Measurements from ENCODE around the gene LRBA. TPM values are rescaled to one million over a fixed set of nuclear protein-coding genes. Genes with fewer than 3 reads are reported as not detected.

The LRBA gene
- total RNA-seq, 1 experiment from 2014 or later, result 55.3 TPM

GRCh38 chr4:150944660-150945059 lies 70.4 kb downstream of the LRBA start:
- no peak overlapping the region for H2BK15ac ChIP-seq (ENCODE audit: low read depth, low read length)
- H3K4ac ChIP-seq (ENCODE audit: low read depth, low read length), result no peak overlapping the region
- no peak overlapping the region for H3T11ph ChIP-seq (ENCODE audit: low read length)
- no peak overlapping the region for H3K4me2 ChIP-seq (ENCODE audit: insufficient read depth, insufficient read length, low read length)
- H3K27ac Mint-ChIP-seq, result peak overlapping the region in 2 of 3 experiments; percentile 45 to 83; a peak in 3 of 7 replicates
- no peaks in the 10 kb centered on the region for H3K27me3 Mint-ChIP-seq (ENCODE audit: low read depth)
- H3K14ac ChIP-seq (ENCODE audit: insufficient read depth, low read length), result no peak overlapping the region
- H3K9me3 ChIP-seq (ENCODE audit: control insufficient read depth, low read depth, low read length), result no peaks in the 10 kb centered on the region
- H2BK5ac ChIP-seq (ENCODE audit: insufficient read length, low read length), result no peak overlapping the region
- H3K79me1 ChIP-seq (ENCODE audit: insufficient read depth, low read depth, low read length, poor library complexity, severe bottlenecking), result peaks cover 3% of the 10 kb centered on the region
- H3K4me3 Mint-ChIP-seq, result peak overlapping the region in 1 of 2 experiments; percentile 37; a peak in 1 of 5 replicates
- H4K91ac ChIP-seq (ENCODE audit: insufficient read length, low read depth, low read length), result no peak overlapping the region
- H2BK12ac ChIP-seq (ENCODE audit: insufficient read length, low read depth, low read length), result no peak overlapping the region
- H3K27me3 ChIP-seq (ENCODE audit: insufficient read depth, low read length), result no peaks in the 10 kb centered on the region
- no peak overlapping the region for H2BK120ac ChIP-seq (ENCODE audit: low read depth, low read length, poor library complexity, severe bottlenecking)
- H4K20me1 ChIP-seq (ENCODE audit: control insufficient read depth, insufficient read depth, insufficient read length), result no peaks in the 10 kb centered on the region
- no peak overlapping the region for H3K18ac ChIP-seq (ENCODE audit: insufficient read length, low read depth, low read length)
- WGBS (ENCODE audit: extremely low coverage, insufficient read length, low lambda C conversion rate), result no CpG with 5 or more reads among the region's 6 CpGs
- no peaks in the 10 kb centered on the region for H3K23me2 ChIP-seq (ENCODE audit: insufficient read length, low read depth, low read length, poor library complexity, severe bottlenecking)
- H3K23ac ChIP-seq (ENCODE audit: insufficient read length, low read depth, low read length), result no peak overlapping the region
- peaks cover 1% of the 10 kb centered on the region; the same call in 1 of the 2 replicates for H3K79me2 ChIP-seq (ENCODE audit: insufficient read depth, low read length)
- no peaks in the 10 kb centered on the region for H3K36me3 Mint-ChIP-seq (ENCODE audit: insufficient read depth in 1 of 3, low read depth in 3 of 3)
- H3K4me1 ChIP-seq (ENCODE audit: insufficient read depth, low read length), result no peaks in the 10 kb centered on the region
- peaks cover 16 to 24% of the 10 kb centered on the region in 2 experiments for H3K4me1 Mint-ChIP-seq
- no peak overlapping the region for H2BK20ac ChIP-seq (ENCODE audit: low read depth, low read length, poor library complexity, severe bottlenecking)
- H2AFZ ChIP-seq (ENCODE audit: low read length), result no peak overlapping the region
- no peak overlapping the region for H3K27ac ChIP-seq (ENCODE audit: insufficient read length, low read depth, low read length)
- DNase-seq, result no peak
- TF ChIP-seq CTCF (conservative IDR thresholded peaks at IDR 0.05), result no peak
- H3K56ac ChIP-seq (ENCODE audit: insufficient read length, low read depth, low read length), result no peak overlapping the region
- H3K9ac ChIP-seq (ENCODE audit: extremely low read depth, insufficient read length, low read length), result no peak overlapping the region
- H4K5ac ChIP-seq (ENCODE audit: insufficient read length, low read depth, low read length), result no peak overlapping the region
- no peak overlapping the region for H4K8ac ChIP-seq (replicated peaks; ENCODE audit: insufficient read length, low read depth, low read length)
- no peaks in the 10 kb centered on the region for H3K9me3 Mint-ChIP-seq
- no peak overlapping the region for H2AK5ac ChIP-seq (ENCODE audit: insufficient read length, low read length)
